DOHH2 (cell line): ENCODE results near the gene VGLL1.

Experiments
- H3F3A ChIP-seq: fragments of 200-600 bp; sonication (generic), shearing (Covaris generic); 2 replicates; pipeline ENCODE4 v1.6.0; 2016; ENCODE audit warnings: antibody characterized with exemption, mild to moderate bottlenecking; ENCODE audit not compliant: control insufficient read depth, insufficient read depth
- H3K27ac ChIP-seq: fragments of 200-600 bp; sonication (generic); 2 replicates; pipeline ENCODE4 v1.5.1; 2014; ENCODE audit warnings: low read depth, mild to moderate bottlenecking, low read length, moderate library complexity
- H3K27me3 ChIP-seq: fragments of 200-600 bp; sonication (generic); 2 replicates; pipeline ENCODE4 v1.6.1; 2014; ENCODE audit warnings: mild to moderate bottlenecking, low read length, mixed read lengths; ENCODE audit not compliant: control insufficient read depth
- H3K36me3 ChIP-seq: fragments of 200-600 bp; sonication (generic); 2 replicates; pipeline ENCODE4 v1.6.1; 2014; ENCODE audit warnings: mild to moderate bottlenecking, low read length, moderate library complexity, mixed read lengths; ENCODE audit not compliant: control insufficient read depth
- H3K4me1 ChIP-seq: fragments of 200-600 bp; sonication (generic); 2 replicates; pipeline ENCODE4 v1.6.1; 2014; ENCODE audit warnings: mild to moderate bottlenecking, low read length, mixed read lengths; ENCODE audit not compliant: control insufficient read depth
- H3K4me2 ChIP-seq: fragments of 200-600 bp; sonication (generic); 2 replicates; pipeline ENCODE4 v1.6.0; 2014; ENCODE audit warnings: mild to moderate bottlenecking, low read length, moderate library complexity
- H3K4me3 ChIP-seq: fragments of 200-600 bp; sonication (generic); 2 replicates; pipeline ENCODE4 v1.5.1; 2014; ENCODE audit warnings: mild to moderate bottlenecking, low read length, mixed read lengths
- H3K79me2 ChIP-seq: fragments of 200-600 bp; sonication (generic); 2 replicates; pipeline ENCODE4 v1.6.1; 2014; ENCODE audit warnings: mild to moderate bottlenecking, low read length, mixed read lengths; ENCODE audit not compliant: control insufficient read depth
- H3K9me2 ChIP-seq: fragments of 200-600 bp; sonication (generic); replicated peaks from 2 replicates; pipeline ENCODE4 v1.6.1; 2014; ENCODE audit warnings: mild to moderate bottlenecking, low read length, mixed read lengths; ENCODE audit not compliant: control insufficient read depth
- H3K9me3 ChIP-seq: fragments of 200-600 bp; sonication (generic); 2 replicates; pipeline ENCODE4 v1.6.1; 2014; ENCODE audit warnings: antibody characterized with exemption, low read length, mixed read lengths; ENCODE audit not compliant: control insufficient read depth, insufficient read depth
- H4K20me1 ChIP-seq: fragments of 200-600 bp; sonication (generic); 2 replicates; pipeline ENCODE4 v1.6.0; 2014; ENCODE audit warnings: low read depth, mild to moderate bottlenecking, antibody characterized with exemption, low read length, moderate library complexity; ENCODE audit not compliant: control insufficient read depth, insufficient read depth
- CTCF ChIP-seq: fragments of 200-600 bp; sonication (generic); IDR thresholded peaks from one replicate; pipeline ENCODE4 v1.5.1; 2014; ENCODE audit warnings: antibody characterized with exemption, mild to moderate bottlenecking, low read depth, low read length; ENCODE audit not compliant: poor library complexity, severe bottlenecking
- EZH2phosphoT487 ChIP-seq: fragments of 200-600 bp; sonication (generic); IDR thresholded peaks from 2 replicates; pipeline ENCODE4 v1.6.1; 2017; ENCODE audit warnings: borderline replicate concordance, mild to moderate bottlenecking, antibody characterized with exemption, low read length, moderate library complexity, mixed read lengths

The VGLL1 gene

GRCh38 chrX:136529795-136530194 lies 2.2 kb upstream of the VGLL1 start:
- H3K4me1 ChIP-seq, result no peaks in the 10 kb centered on the region
- no peaks in the 10 kb centered on the region for H3K9me3 ChIP-seq
- H3K4me3 ChIP-seq, result no peak overlapping the region
- H3K9me2 ChIP-seq, result no peaks in the 10 kb centered on the region
- H3K79me2 ChIP-seq, result no peaks in the 10 kb centered on the region
- H3K36me3 ChIP-seq, result no peaks in the 10 kb centered on the region
- H3F3A ChIP-seq, result no peaks in the 10 kb centered on the region
- TF ChIP-seq CTCF (no peak), EZH2phosphoT487 (no peak)
- H3K27ac ChIP-seq, result no peak overlapping the region
- no peak overlapping the region for H3K4me2 ChIP-seq
- H3K27me3 ChIP-seq, result no peaks in the 10 kb centered on the region
- no peaks in the 10 kb centered on the region for H4K20me1 ChIP-seq

- Histone ChIP-seq H3K9me2 (no peaks in the 10 kb centered on the region), H4K20me1 (no peaks in the 10 kb centered on the region), H3K27ac (no peak overlapping the region), H3K79me2 (no peaks in the 10 kb centered on the region), H3K27me3 (no peaks in the 10 kb centered on the region), H3K4me2 (no peak overlapping the region), H3F3A (no peaks in the 10 kb centered on the region), H3K36me3 (no peaks in the 10 kb centered on the region), H3K9me3 (no peaks in the 10 kb centered on the region), H3K4me3 (no peak overlapping the region), H3K4me1 (no peaks in the 10 kb centered on the region)
- TF ChIP-seq EZH2phosphoT487 (no peak), CTCF (no peak)
These were observed 2.1 kb downstream of the VGLL1 start for GRCh38 chrX:136534131-136534530.

DNA sequence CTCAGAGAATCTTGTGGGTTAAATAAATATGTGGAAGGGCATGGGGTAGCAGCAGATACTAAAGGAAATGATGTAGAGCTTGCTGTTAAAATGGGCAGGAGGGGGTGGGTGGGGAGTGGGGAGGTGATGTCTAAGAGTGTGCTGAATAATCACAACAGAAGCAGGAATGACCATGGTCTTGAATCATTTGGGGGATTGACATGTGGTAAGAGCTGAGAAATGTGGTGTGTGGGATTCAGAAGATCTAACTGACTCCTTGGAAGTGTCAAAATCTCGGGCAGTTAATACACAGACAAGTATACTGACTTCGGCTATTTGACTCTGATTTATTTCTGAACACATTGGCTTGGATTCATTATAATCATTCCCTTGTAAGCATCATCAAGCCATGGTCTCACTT lies 6.8 kb downstream of the VGLL1 start:
- no peak overlapping the region for H3K4me3 ChIP-seq
- no peak overlapping the region for H3K27ac ChIP-seq
- H3K4me2 ChIP-seq, result no peak overlapping the region
- no peaks in the 10 kb centered on the region for H3K36me3 ChIP-seq
- H3K9me3 ChIP-seq, result no peaks in the 10 kb centered on the region
- H3K27me3 ChIP-seq, result no peaks in the 10 kb centered on the region
- no peaks in the 10 kb centered on the region for H3K9me2 ChIP-seq
- H3K4me1 ChIP-seq, result no peaks in the 10 kb centered on the region
- TF ChIP-seq CTCF, result no peak
- no peak for TF ChIP-seq EZH2phosphoT487
- no peaks in the 10 kb centered on the region for H3K79me2 ChIP-seq
- H4K20me1 ChIP-seq, result no peaks in the 10 kb centered on the region
- no peaks in the 10 kb centered on the region for H3F3A ChIP-seq

DNA sequence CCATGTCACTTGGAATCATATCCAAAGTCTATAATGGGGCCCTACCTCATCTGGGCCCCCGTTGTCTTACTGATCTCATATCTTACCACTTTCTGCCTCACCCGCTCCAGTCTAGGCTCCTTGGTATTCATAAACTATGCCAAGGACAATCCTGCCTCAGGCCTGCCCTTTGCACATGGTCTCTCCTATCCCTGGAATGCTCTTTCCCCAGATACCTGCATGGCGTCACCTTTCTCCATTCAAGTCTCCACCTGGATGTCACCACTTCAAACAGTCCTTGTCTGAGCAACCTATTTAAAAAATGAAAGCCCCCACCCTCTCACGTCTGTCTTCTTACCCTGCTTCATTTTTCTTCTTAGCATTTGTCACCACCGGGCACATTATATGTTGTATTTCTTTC lies 8.2 kb downstream of the VGLL1 start:
- no peaks in the 10 kb centered on the region for H4K20me1 ChIP-seq
- no peaks in the 10 kb centered on the region for H3F3A ChIP-seq
- H3K9me3 ChIP-seq, result no peaks in the 10 kb centered on the region
- H3K79me2 ChIP-seq, result no peaks in the 10 kb centered on the region
- no peaks in the 10 kb centered on the region for H3K9me2 ChIP-seq
- no peak overlapping the region for H3K4me3 ChIP-seq
- TF ChIP-seq CTCF (no peak), EZH2phosphoT487 (no peak)
- no peak overlapping the region for H3K4me2 ChIP-seq
- H3K27ac ChIP-seq, result no peak overlapping the region
- H3K36me3 ChIP-seq, result no peaks in the 10 kb centered on the region
- no peaks in the 10 kb centered on the region for H3K27me3 ChIP-seq
- no peaks in the 10 kb centered on the region for H3K4me1 ChIP-seq
